ENCODE results near the gene EMID1. TPM values are rescaled to one million over a fixed set of nuclear protein-coding genes. Genes with fewer than 3 reads are reported as not detected.

EMID1 gene
- total and polyA plus RNA-seq, 2 experiments from 2014 or later = 9.9 to 42.5 TPM

- no peak for DNase-seq (ENCODE audit: low read depth in 1 of 2, low spot score in 1 of 2)
- Histone ChIP-seq H3K4me3 (no peak overlapping the region), H3K36me3 (peaks cover 40% of the 10 kb centered on the region), H3K27me3 (no peaks in the 10 kb centered on the region), H3K4me1 (ENCODE audit: low read depth) (no peaks in the 10 kb centered on the region), H3K27ac (peak overlapping the region; percentile 63), H3K9me3 (ENCODE audit: low read depth) (no peaks in the 10 kb centered on the region)
- TF ChIP-seq CTCF (IDR thresholded peaks at IDR 0.05; ENCODE audit: low read depth, low read length) = no peak
These were observed 95.3 kb downstream of the EMID1 start for GRCh38 chr22:29300807-29301601.

DNA sequence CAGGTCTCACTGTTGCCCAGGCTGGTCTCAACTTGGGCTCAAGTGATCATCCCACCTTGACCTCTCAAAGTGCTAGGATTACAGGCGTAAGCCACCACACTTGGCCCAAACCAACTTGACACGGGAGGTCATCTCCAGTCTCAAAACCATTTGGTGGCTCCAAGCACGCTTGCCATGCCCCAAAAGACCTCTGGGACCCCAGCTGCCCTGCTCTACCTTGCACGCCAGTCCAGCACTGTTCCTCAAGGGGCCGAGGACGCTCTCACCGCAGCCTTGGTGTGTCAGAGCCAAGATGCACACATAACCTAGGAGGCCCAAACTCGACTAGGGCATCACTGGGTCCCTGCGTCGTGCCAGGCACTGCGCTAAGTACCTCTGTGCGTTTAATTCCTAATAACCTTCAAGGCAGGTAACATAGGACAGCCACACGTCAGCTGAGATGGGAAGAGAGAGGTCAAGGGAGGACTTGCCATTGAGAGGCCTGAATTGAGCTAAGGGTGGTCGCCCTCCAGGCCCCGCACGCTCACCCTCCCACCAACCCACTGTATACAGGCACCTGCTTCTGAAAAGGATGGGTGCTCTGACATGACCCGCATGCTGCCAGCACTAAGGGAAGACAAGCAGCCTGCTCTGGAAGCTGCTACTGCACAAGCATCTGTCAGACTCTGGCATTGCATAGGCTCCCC, 96.2 kb downstream of the EMID1 start:
- no peak for DNase-seq (ENCODE audit: low read depth in 1 of 2, low spot score in 1 of 2)
- Histone ChIP-seq H3K9me3 (ENCODE audit: low read depth) (no peaks in the 10 kb centered on the region), H3K4me3 (no peak overlapping the region), H3K36me3 (peaks cover 31% of the 10 kb centered on the region), H3K4me1 (ENCODE audit: low read depth) (no peaks in the 10 kb centered on the region), H3K27ac (peak overlapping the region; percentile 63), H3K27me3 (no peaks in the 10 kb centered on the region)
- TF ChIP-seq CTCF (IDR thresholded peaks at IDR 0.05; ENCODE audit: low read depth, low read length) = no peak

DNA sequence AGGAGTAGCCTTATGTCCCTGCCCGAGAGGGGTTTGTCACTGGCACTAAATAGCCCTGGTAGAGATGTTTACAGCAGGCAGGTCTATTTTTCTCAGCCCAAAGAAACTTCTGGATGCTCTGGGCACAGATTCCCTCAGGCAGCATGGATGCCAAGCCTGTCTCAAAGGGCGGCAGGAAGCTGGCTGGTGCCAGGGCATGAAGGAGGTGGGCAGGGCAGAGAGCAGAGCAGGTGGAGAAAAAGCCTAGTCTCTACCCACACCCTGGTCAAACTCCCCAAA, 96.6 kb downstream of the EMID1 start:
- Histone ChIP-seq H3K4me1 (ENCODE audit: low read depth) (no peaks in the 10 kb centered on the region), H3K4me3 (no peak overlapping the region), H3K36me3 (peaks cover 26% of the 10 kb centered on the region), H3K27me3 (no peaks in the 10 kb centered on the region), H3K27ac (peak overlapping the region; percentile 34), H3K9me3 (ENCODE audit: low read depth) (no peaks in the 10 kb centered on the region)
- DNase-seq (ENCODE audit: low read depth in 1 of 2, low spot score in 1 of 2) = no peak
- TF ChIP-seq CTCF (IDR thresholded peaks at IDR 0.05; ENCODE audit: low read depth, low read length) = no peak

GRCh38 chr22:29302681-29303465, 97.2 kb downstream of the EMID1 start:
- H3K4me1 ChIP-seq (ENCODE audit: low read depth) = no peaks in the 10 kb centered on the region
- no peaks in the 10 kb centered on the region for H3K9me3 ChIP-seq (ENCODE audit: low read depth)
- H3K4me3 ChIP-seq = no peak overlapping the region
- peaks cover 21% of the 10 kb centered on the region for H3K36me3 ChIP-seq
- peak overlapping the region; percentile 34 for H3K27ac ChIP-seq
- peak in 1 of 2 donors; percentile 20 for DNase-seq (ENCODE audit: low read depth in 1 of 2, low spot score in 1 of 2)
- no peak for TF ChIP-seq CTCF (IDR thresholded peaks at IDR 0.05; ENCODE audit: low read depth, low read length)
- no peaks in the 10 kb centered on the region for H3K27me3 ChIP-seq

DNA sequence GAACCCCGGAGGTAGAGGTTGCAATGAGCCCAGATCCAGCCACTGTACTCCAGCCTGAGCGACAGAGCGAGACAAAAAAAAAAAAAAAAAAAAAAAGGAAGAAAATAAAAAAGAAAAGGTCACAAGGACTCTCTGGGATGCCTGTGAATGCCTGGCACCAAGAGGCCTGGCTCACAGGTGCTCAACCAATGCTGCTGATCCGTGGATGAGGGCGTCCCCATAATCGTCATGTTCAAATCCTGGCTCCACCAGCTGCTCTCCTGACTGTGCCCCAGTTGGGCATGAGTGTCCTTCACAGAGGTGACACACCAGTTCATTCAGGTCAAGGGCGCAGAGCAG, 100.1 kb downstream of the EMID1 start:
- TF ChIP-seq CTCF (IDR thresholded peaks at IDR 0.05; ENCODE audit: low read depth, low read length) = no peak
- Histone ChIP-seq H3K27me3 (no peaks in the 10 kb centered on the region), H3K4me1 (ENCODE audit: low read depth) (peaks cover 13% of the 10 kb centered on the region), H3K27ac (no peak overlapping the region), H3K36me3 (no peaks in the 10 kb centered on the region), H3K9me3 (ENCODE audit: low read depth) (no peaks in the 10 kb centered on the region), H3K4me3 (no peak overlapping the region)
- no peak for DNase-seq (ENCODE audit: low read depth in 1 of 2, low spot score in 1 of 2)
